GM18498 (cell line): ENCODE measurements around the gene CXCL14.

Experiments used
- ATAC-seq: cut with Tn5 transposase; IDR thresholded peaks from one replicate; pipeline ENCODE4 v1.9.1; 2021; ENCODE audit warnings: mild to moderate bottlenecking, moderate library complexity; ENCODE audit not compliant: unreplicated experiment

CXCL14 gene

GRCh38 chr5:135596788-135597187, 18.0 kb upstream of the CXCL14 start:
- no peak for ATAC-seq

- ATAC-seq = no peak
These were observed 17.5 kb upstream of the CXCL14 start for GRCh38 chr5:135596157-135596763.

DNA sequence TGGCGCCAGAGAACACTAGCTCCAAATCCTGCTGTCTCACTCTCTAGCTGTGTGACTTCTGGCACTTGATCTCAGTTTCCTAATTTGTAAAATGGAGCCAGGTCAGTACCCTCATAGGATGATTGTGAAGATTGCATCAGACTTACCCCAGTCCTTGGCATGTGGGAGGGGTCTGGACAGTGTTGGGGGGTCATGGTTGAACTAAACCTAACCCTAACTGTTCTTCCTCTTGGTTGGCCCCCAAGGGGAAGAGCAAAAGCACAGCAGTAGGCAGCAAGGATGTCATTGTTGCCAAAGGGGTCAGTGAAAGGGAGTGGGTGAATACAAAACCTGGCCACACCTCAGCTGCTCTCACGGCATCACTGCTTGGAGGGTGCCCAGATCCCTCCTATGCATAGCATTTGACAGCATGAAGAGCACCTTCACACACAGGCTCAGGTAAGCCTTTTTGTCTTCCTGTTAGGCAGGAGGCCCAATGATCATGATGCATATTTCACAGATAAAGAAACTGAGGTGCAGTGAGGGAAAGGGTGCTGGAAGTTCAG, 15.7 kb upstream of the CXCL14 start:
- no peak for ATAC-seq

GRCh38 chr5:135593886-135594285, 15.1 kb upstream of the CXCL14 start:
- ATAC-seq = no peak

- ATAC-seq = no peak
These were observed 14.3 kb upstream of the CXCL14 start for GRCh38 chr5:135593141-135593540.

DNA sequence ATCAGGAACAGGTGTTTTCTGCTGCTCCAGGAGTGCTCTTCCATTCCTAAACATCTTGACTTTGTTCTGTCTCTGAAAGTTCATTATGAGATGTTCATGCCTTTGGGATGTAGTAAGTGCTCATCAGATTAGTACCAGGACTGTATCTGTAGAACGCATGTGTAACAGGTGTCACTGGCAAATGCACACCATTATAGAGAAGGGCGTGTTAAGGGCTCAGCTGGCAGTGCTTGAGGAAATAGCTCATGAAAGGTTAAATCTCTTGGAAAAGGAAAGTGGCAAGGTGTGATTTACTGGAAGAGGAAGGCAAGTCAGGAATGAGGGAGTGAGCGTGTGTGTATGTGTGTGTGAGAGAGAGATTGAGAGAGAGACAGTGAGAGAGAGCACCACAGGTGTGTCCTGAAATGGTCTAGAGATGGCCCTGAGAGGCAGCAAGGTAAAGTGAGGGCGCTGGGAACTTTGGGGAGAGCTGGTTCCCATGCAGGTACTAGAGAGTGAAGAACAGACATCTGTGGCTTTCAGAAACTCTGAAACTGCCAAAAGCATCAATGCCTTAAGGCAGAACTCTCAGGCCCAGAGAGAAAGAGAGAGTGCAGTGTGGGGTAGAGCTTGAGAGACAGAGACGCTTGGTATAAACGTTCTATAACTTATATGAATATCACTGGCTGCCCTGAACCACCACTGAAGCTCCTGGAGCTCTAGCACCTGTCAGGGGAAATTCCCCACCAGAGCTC, 13.7 kb upstream of the CXCL14 start:
- no peak for ATAC-seq

DNA sequence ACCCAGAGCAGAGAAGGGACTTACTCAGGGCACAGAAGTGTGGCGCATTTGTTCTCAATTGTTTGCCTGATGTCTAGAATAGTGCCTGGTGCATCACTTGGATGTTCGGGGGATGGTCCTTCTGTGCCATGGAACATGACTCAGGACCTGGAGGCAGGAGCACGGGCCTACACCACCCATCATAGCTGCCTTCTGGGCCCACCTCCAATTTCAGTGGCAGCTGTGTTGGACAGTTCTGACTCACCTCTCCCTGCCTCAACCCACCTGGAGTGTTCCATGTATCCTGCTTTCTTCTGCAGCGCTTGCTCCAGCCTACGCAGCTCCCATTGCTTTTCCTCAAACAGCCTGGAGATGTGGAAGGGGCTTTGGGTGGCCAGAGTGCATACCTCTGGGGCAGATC, 12.5 kb upstream of the CXCL14 start:
- ATAC-seq = no peak

DNA sequence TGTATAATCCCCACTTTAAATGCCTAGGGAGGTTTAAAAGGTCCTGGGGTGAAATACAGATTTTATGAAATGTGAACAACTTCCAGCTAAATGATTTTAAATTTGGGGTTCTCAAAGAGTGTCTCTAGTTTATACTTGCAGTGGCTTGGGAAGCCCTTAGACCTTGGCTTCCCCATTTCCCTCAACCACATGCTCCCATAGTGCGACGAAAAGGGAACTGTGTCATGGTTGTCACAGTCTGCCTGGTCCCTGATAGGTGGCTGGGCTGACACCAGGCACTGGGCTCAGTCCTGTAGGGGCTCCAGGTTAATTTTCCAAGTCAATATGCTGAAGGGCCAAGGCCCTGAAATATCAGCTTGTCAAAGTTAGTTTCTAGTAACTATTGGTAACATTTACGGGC, 10.4 kb upstream of the CXCL14 start:
- no peak for ATAC-seq

GRCh38 chr5:135587721-135588663, 9.2 kb upstream of the CXCL14 start:
- ATAC-seq = no peak

GRCh38 chr5:135584918-135585317, 6.1 kb upstream of the CXCL14 start:
- ATAC-seq = no peak

- no peak for ATAC-seq
These were observed 5.5 kb upstream of the CXCL14 start for GRCh38 chr5:135584276-135584675.

GRCh38 chr5:135582099-135582781, 3.4 kb upstream of the CXCL14 start:
- no peak for ATAC-seq

GRCh38 chr5:135578305-135578684, 496 bp downstream of the CXCL14 start:
- ATAC-seq = no peak

GRCh38 chr5:135577421-135577820, 1.4 kb downstream of the CXCL14 start:
- ATAC-seq = no peak

DNA sequence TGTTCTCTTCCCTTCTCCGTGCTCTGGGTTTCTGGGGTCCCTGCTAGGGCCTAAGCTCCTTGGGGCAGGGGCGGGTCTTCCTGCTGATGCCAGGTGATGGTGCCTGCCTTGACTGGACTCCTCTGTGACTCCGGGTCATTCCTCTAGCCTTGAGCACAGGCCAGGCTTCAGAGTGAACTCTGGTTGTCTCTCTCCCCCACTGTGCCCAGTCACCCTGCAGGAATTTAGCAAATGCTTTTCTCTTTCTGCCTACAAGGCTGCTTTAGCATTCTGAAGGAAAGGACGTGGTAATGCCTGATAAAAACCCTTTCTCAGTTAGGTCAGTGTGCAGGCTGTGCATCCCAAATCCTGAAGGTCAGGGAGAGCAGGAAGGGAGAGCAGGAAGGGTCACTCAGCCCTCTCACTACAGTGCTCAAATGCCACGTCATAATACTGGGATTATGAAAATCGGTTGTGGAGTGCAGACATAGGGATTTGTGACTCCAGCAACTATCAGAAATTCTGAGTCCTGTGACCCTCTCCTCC, 2.7 kb downstream of the CXCL14 start:
- ATAC-seq = no peak

GRCh38 chr5:135574493-135574892, 4.3 kb downstream of the CXCL14 start:
- ATAC-seq = no peak

GRCh38 chr5:135571902-135572301, 6.9 kb downstream of the CXCL14 start:
- ATAC-seq = no peak

GRCh38 chr5:135571066-135571609, 7.7 kb downstream of the CXCL14 start:
- ATAC-seq = no peak

DNA sequence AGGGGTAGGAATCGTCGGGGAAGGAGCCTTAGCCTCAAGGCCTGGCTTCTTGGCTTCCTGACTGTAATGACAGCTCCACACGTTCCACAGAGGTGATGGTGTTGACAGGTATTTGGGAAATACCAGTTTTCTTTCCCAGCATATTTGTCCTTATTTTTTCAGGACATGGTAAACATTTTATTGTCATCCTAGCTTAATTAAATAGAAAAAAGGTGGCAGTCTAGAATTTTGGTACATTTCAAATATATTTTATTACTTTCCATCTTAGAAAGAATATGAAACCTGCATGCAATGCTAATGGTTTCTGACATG, 8.4 kb downstream of the CXCL14 start:
- ATAC-seq = no peak

- ATAC-seq = no peak
These were observed 8.9 kb downstream of the CXCL14 start for GRCh38 chr5:135569755-135570452.
